Endothelial cell of umbilical vein (primary cell): ENCODE data around the gene TXNDC9. TPM values are rescaled to one million over a fixed set of nuclear protein-coding genes. Genes with fewer than 3 reads are reported as not detected.
"Not testable (repeated sequence)": the region's sequence is repeated elsewhere in the genome, so short reads cannot be mapped to it uniquely, and the experiment has no call there.

Experiments used
- BruUV-seq: library from RNA; stranded (reverse); fragments of 400-500 nt; replicated peaks from 2 replicates; lab custom pipeline; 2021; lab: Mats Ljungman, UMichigan
- CTCF ChIA-PET: fragments of 300-600, 350-600 bp; sonication (Branson Sonifier 250); formaldehyde crosslinking; loops from one replicate; lab custom pipeline; 2021; ENCODE audit warnings: antibody characterized with exemption, inconsistent platforms; lab: Charles Lee
- POLR2A ChIA-PET: fragments of 300-600, 350-600 bp; sonication (Branson Sonifier 250); formaldehyde crosslinking; loops from one replicate; lab custom pipeline; 2021; ENCODE audit warnings: antibody characterized with exemption, inconsistent platforms; lab: Charles Lee
- DNase-seq: peaks from one replicate; pipeline ENCODE4 v3.0.0-alpha.2; 2011; ENCODE audit warnings: low read depth, low spot score
- FAIRE-seq: peaks from 2 replicates; lab custom pipeline; 2011; peaks lifted over from hg19 to GRCh38; lab: Jason Lieb, UNC
- H2AFZ ChIP-seq: 2 replicates; pipeline ENCODE4 v1.6.0; 2012; ENCODE audit warnings: low read depth, low read length, control low read depth, inconsistent platforms
- H3K27ac ChIP-seq: 2 replicates; pipeline ENCODE4 v1.5.1; 2011; ENCODE audit warnings: low read depth, mild to moderate bottlenecking, control low read depth, low read length, moderate library complexity; ENCODE audit not compliant: insufficient read depth
- H3K27me3 ChIP-seq, 2 experiments: 2 replicates each; pipeline versions ENCODE4 v1.6.0 to v1.6.1; 2011; ENCODE audit warnings: low read length in 2 of 2, mixed read lengths in 1 of 2; ENCODE audit not compliant: control insufficient read depth in 2 of 2, insufficient read depth in 2 of 2
- H3K36me3 ChIP-seq, 2 experiments: 2 replicates in 1 of 2; 3 replicates in 1 of 2; pipeline ENCODE4 v1.5.1; 2011; ENCODE audit warnings: low read length in 2 of 2, mild to moderate bottlenecking in 1 of 2, moderate library complexity in 1 of 2; ENCODE audit not compliant: control insufficient read depth in 2 of 2, insufficient read depth in 2 of 2; ENCODE audit errors: extremely low read depth in 1 of 2
- H3K4me1 ChIP-seq: 3 replicates; pipeline ENCODE4 v1.5.1; 2011; ENCODE audit warnings: mild to moderate bottlenecking, low read length; ENCODE audit not compliant: control insufficient read depth, insufficient read depth; ENCODE audit errors: extremely low read depth
- H3K4me2 ChIP-seq: 2 replicates; pipeline ENCODE4 v1.6.1; 2011; ENCODE audit warnings: low read length, control low read depth, mixed read lengths; ENCODE audit not compliant: insufficient read depth
- H3K4me3 ChIP-seq, 3 experiments: fragments of 200-600 bp in 1 of 3; sonication (generic), shearing (Covaris generic) in 1 of 3; replicated peaks in 1 of 3; 2 replicates each; pipeline ENCODE4 v1.5.1; 2011 to 2016; ENCODE audit warnings: control low read depth in 3 of 3, low read length in 3 of 3, mild to moderate bottlenecking in 2 of 3, inconsistent platforms in 1 of 3, low read depth in 1 of 3, moderate library complexity in 1 of 3; ENCODE audit not compliant: insufficient read depth in 1 of 3
- H3K79me2 ChIP-seq: 2 replicates; pipeline ENCODE4 v1.6.0; 2012; ENCODE audit warnings: low read length, inconsistent platforms; ENCODE audit not compliant: control insufficient read depth, insufficient read depth
- H3K9ac ChIP-seq: replicated peaks from 2 replicates; pipeline ENCODE3; 2011; ENCODE audit warnings: low read length, control low read depth; ENCODE audit not compliant: insufficient read depth; ENCODE audit errors: extremely low read depth
- H3K9me1 ChIP-seq: replicated peaks from 3 replicates; pipeline ENCODE4 v1.6.0; 2011; ENCODE audit warnings: mild to moderate bottlenecking, low read length; ENCODE audit not compliant: control insufficient read depth, insufficient read depth; ENCODE audit errors: extremely low read depth
- H3K9me3 ChIP-seq: replicated peaks from 2 replicates; pipeline ENCODE4 v1.5.1; 2012; ENCODE audit warnings: low read length, inconsistent platforms; ENCODE audit not compliant: control insufficient read depth, insufficient read depth
- H4K20me1 ChIP-seq: replicated peaks from 2 replicates; pipeline ENCODE3; 2011; ENCODE audit warnings: mild to moderate bottlenecking, low read length; ENCODE audit not compliant: control insufficient read depth, insufficient read depth; ENCODE audit errors: extremely low read depth
- EZH2 ChIP-seq: IDR thresholded peaks from 2 replicates; pipeline ENCODE4 v1.6.1; 2012; ENCODE audit warnings: borderline replicate concordance, low read depth, mild to moderate bottlenecking, moderate library complexity, low read length, inconsistent platforms; ENCODE audit not compliant: severe bottlenecking
- FOS ChIP-seq: IDR thresholded peaks from 2 replicates; pipeline ENCODE4 v1.6.1; 2011; ENCODE audit warnings: mild to moderate bottlenecking, low read length, moderate library complexity, borderline replicate concordance; ENCODE audit not compliant: insufficient read depth
- GATA2 ChIP-seq: IDR thresholded peaks from 2 replicates; pipeline ENCODE4 v1.7.0; 2011; ENCODE audit warnings: low read depth, mild to moderate bottlenecking, moderate library complexity, mixed read lengths, low read length; ENCODE audit not compliant: insufficient read length, insufficient read depth
- JUN ChIP-seq: IDR thresholded peaks from 2 replicates; pipeline ENCODE4 v1.6.1; 2011; ENCODE audit warnings: borderline replicate concordance, low read depth; ENCODE audit not compliant: insufficient read length, insufficient read depth
- MYC ChIP-seq: IDR thresholded peaks from one replicate; pipeline ENCODE4 v1.6.1; 2011; ENCODE audit warnings: mild to moderate bottlenecking, low read depth, low read length
- POLR2A ChIP-seq: IDR thresholded peaks from 2 replicates; pipeline ENCODE4 v1.6.1; 2012; ENCODE audit warnings: low read depth, mild to moderate bottlenecking, control low read depth, low read length
- POLR2AphosphoS5 ChIP-seq: IDR thresholded peaks from 2 replicates; pipeline ENCODE4 v1.6.1; 2012; ENCODE audit warnings: low read depth, mild to moderate bottlenecking, control low read depth, low read length, moderate library complexity; ENCODE audit not compliant: insufficient read depth
- dilution Hi-C: fragments of 300-500 bp; cut with MboI; formaldehyde crosslinking; loops from one replicate; pipeline ENCODE4 v1.15.0; 2019; ENCODE audit warnings: low sequenced_read_pairs; ENCODE audit not compliant: extremely low pct_ligation_motif_present
- intact Hi-C: fragments of 100-400 bp; cut with micrococcal nuclease; formaldehyde crosslinking; loops from one replicate; pipeline ENCODE4 v1.10.0; 2022
- polyA plus RNA-seq, 4 experiments: library from polyadenylated mRNA; depleted of rRNA in 3 of 4; stranded (reverse) in 3 of 4; unstranded in 1 of 4; fragments of >200 nt; gene quantifications; 2 replicates each; pipeline versions ENCODE4 v1.2.1 to v1.2.3, GENCODE V29; 2011 to 2012; ENCODE audit warnings: missing spikeins in 1 of 4
- total RNA-seq: library from RNA; stranded (reverse); gene quantifications from 2 replicates; pipeline ENCODE4 v1.2.3, GENCODE V29; 2021
- TF ChIP-seq, protein P1 (sequence below): IDR thresholded peaks from 2 replicates; pipeline ENCODE4 v1.6.1; 2011; ENCODE audit not compliant: insufficient read depth, insufficient read length
- TF ChIP-seq, protein P2 (sequence below), 2 donors: IDR thresholded peaks; 1 replicate in 1 of 2; 2 replicates in 1 of 2; pipeline ENCODE4 v1.5.1; 2011; ENCODE audit warnings: low read length in 2 of 2, mild to moderate bottlenecking in 2 of 2, moderate library complexity in 2 of 2, control low read depth in 1 of 2, inconsistent platforms in 1 of 2, low read depth in 1 of 2; ENCODE audit not compliant: insufficient read depth in 1 of 2; ENCODE audit errors: extremely low read depth in 1 of 2

Gene TXNDC9
- total and polyA plus RNA-seq, 2 donors (not counting 3 experiments of a cell fraction or from before 2014, with no cell fraction given): 18.6 to 45.8 TPM

DNA sequence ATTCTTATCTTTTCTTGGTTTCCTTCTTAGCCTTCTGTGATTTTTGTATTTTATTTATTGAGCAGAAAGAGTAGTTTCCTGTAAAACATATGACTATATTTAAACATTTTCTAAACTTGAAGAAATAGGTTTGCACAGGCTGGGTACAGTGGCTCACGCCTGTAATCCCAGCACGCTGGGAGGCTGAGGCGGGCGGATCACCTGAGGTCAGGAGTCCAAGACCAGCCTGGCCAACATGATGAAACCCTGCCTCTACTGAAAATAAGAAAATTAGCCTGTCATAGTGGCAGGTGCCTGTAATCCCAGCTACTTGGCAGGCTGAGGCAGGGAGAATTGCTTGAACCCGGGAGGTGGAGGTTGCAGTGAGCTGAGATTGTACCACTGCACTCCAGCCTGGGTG is 32.7 kb upstream of the TXNDC9 start:
- CTCF ChIA-PET: not testable (repeated sequence)
- H3K36me3 ChIP-seq: peaks cover 15 to 29% of the 10 kb centered on the region in 2 experiments

DNA sequence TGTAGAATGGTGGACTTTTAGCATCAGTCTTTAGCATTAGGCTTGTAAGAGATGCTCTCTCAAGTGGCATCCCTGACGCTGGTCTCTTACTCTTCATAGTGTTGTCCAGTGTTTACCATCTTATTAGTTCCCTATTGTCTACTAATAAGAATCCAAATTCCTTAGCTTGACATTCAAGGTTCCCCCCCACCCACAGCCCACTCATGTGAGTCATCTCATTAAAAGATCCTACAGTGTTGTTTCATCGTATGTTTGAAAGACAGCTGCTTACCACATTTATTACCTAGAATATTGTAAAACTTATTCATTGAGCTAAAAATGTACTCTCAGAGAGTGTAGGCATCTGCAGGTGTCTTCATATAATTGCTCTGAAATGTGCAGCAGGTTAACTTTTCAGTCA is 29.5 kb upstream of the TXNDC9 start:
- Histone ChIP-seq H3K4me3 (no peak overlapping the region), H3K79me2 (peaks cover 3% of the 10 kb centered on the region), H3K9me3 (no peaks in the 10 kb centered on the region), H3K27ac (no peak overlapping the region), H3K36me3 (peaks cover 16 to 27% of the 10 kb centered on the region in 2 experiments), H4K20me1 (no peaks in the 10 kb centered on the region), H3K9me1 (no peaks in the 10 kb centered on the region), H2AFZ (no peak overlapping the region), H3K9ac (no peak overlapping the region), H3K27me3 (no peaks in the 10 kb centered on the region), H3K4me2 (no peak overlapping the region), H3K4me1 (no peaks in the 10 kb centered on the region)
- CTCF ChIA-PET: interaction anchor here (1.2 kb wide), 1 partner anchor 9 kb away, joined by 7 read pairs; no protein-coding TSS in a partner anchor
- TF ChIP-seq, protein P1, sequence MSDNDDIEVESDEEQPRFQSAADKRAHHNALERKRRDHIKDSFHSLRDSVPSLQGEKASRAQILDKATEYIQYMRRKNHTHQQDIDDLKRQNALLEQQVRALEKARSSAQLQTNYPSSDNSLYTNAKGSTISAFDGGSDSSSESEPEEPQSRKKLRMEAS: no peak
- TF ChIP-seq FOS: no peak
- TF ChIP-seq GATA2: no peak
- TF ChIP-seq POLR2AphosphoS5: no peak
- TF ChIP-seq, protein P2, sequence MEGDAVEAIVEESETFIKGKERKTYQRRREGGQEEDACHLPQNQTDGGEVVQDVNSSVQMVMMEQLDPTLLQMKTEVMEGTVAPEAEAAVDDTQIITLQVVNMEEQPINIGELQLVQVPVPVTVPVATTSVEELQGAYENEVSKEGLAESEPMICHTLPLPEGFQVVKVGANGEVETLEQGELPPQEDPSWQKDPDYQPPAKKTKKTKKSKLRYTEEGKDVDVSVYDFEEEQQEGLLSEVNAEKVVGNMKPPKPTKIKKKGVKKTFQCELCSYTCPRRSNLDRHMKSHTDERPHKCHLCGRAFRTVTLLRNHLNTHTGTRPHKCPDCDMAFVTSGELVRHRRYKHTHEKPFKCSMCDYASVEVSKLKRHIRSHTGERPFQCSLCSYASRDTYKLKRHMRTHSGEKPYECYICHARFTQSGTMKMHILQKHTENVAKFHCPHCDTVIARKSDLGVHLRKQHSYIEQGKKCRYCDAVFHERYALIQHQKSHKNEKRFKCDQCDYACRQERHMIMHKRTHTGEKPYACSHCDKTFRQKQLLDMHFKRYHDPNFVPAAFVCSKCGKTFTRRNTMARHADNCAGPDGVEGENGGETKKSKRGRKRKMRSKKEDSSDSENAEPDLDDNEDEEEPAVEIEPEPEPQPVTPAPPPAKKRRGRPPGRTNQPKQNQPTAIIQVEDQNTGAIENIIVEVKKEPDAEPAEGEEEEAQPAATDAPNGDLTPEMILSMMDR (IDR thresholded peaks at IDR 0.05; ENCODE audit: extremely low read depth in 1 of 2, insufficient read depth in 1 of 2, low read depth in 1 of 2, low read length in 2 of 2): no peak
- no peak for TF ChIP-seq EZH2
- no peak for TF ChIP-seq JUN
- TF ChIP-seq POLR2A: no peak
- no peak for TF ChIP-seq MYC
- dilution Hi-C loops (no loop called here), intact Hi-C loops (no loop called here)
- no TSS peak for BruUV-seq
- POLR2A ChIA-PET: no interaction called here
- DNase-seq (no peak), FAIRE-seq (no peak)

More for the DNA sequence above, 32.7 kb upstream of the TXNDC9 start:
- H4K20me1 ChIP-seq, FAIRE-seq, intact Hi-C loops, H3K4me3 ChIP-seq, H3K4me2 ChIP-seq, POLR2A ChIA-PET, H3K4me1 ChIP-seq, H3K9me3 ChIP-seq, H3K9me1 ChIP-seq, H3K27ac ChIP-seq, H3K9ac ChIP-seq, dilution Hi-C loops, H3K27me3 ChIP-seq, H2AFZ ChIP-seq, BruUV-seq, DNase-seq, H3K79me2 ChIP-seq: not testable (repeated sequence)
